Choroid plexus epithelial cell (primary cell): ENCODE results near the gene TTC9C.
"Not testable (repeated sequence)": the region's sequence is repeated elsewhere in the genome, so short reads cannot be mapped to it uniquely, and the experiment has no call there.

Experiments used
- DNase-seq: peaks from one replicate; pipeline ENCODE4 v3.0.0-alpha.2; 2010; ENCODE audit warnings: low read depth
- H3K4me3 ChIP-seq: 2 replicates; pipeline ENCODE4 v1.5.1; 2011; ENCODE audit warnings: low read depth, mild to moderate bottlenecking, control low read depth, low read length, moderate library complexity
- CTCF ChIP-seq: conservative IDR thresholded peaks from 2 replicates; pipeline ENCODE4 v1.5.1; 2011; ENCODE audit warnings: low read depth, mild to moderate bottlenecking, control low read depth, inconsistent platforms, low read length, moderate library complexity

The TTC9C gene

GRCh38 chr11:62755086-62755615 lies 26.9 kb downstream of the TTC9C start:
- DNase-seq = no peak
- H3K4me3 ChIP-seq = no peak overlapping the region
- TF ChIP-seq CTCF = no peak

- H3K4me3 ChIP-seq = no peak overlapping the region
- DNase-seq = no peak
- no peak for TF ChIP-seq CTCF
Observed at GRCh38 chr11:62757846-62758788, 29.8 kb downstream of the TTC9C start.

GRCh38 chr11:62760867-62761227 lies 32.6 kb downstream of the TTC9C start:
- peak overlapping the region; percentile 26 for H3K4me3 ChIP-seq
- DNase-seq = not testable (repeated sequence)

GRCh38 chr11:62770778-62771143 lies 42.5 kb downstream of the TTC9C start:
- no peak for TF ChIP-seq CTCF
- H3K4me3 ChIP-seq = peak overlapping the region; percentile 83
- DNase-seq = peak; percentile 40

- peak within 1 kb of the TSS; percentile 83 for H3K4me3 ChIP-seq
- DNase-seq = peak; percentile 98
- TF ChIP-seq CTCF = no peak
Observed at GRCh38 chr11:62771144-62772021, 43.1 kb downstream of the TTC9C start, which contains the start of gene TAF6L. Gene TAF6L, plus strand, starts transcription at chr11:62771396. Its CDS starts 4,388 bp downstream, at chr11:62775784.

- H3K4me3 ChIP-seq = no peak overlapping the region
- DNase-seq = no peak
- no peak for TF ChIP-seq CTCF
Observed at GRCh38 chr11:62774407-62774806, 46.1 kb downstream of the TTC9C start.

GRCh38 chr11:62775646-62776045 lies 47.4 kb downstream of the TTC9C start:
- TF ChIP-seq CTCF = no peak
- DNase-seq = no peak

More at GRCh38 chr11:62775646-62776045, 47.4 kb downstream of the TTC9C start:
- H3K4me3 ChIP-seq = no peak overlapping the region
